ENCODE measurements around the gene DAGLA.

DNA sequence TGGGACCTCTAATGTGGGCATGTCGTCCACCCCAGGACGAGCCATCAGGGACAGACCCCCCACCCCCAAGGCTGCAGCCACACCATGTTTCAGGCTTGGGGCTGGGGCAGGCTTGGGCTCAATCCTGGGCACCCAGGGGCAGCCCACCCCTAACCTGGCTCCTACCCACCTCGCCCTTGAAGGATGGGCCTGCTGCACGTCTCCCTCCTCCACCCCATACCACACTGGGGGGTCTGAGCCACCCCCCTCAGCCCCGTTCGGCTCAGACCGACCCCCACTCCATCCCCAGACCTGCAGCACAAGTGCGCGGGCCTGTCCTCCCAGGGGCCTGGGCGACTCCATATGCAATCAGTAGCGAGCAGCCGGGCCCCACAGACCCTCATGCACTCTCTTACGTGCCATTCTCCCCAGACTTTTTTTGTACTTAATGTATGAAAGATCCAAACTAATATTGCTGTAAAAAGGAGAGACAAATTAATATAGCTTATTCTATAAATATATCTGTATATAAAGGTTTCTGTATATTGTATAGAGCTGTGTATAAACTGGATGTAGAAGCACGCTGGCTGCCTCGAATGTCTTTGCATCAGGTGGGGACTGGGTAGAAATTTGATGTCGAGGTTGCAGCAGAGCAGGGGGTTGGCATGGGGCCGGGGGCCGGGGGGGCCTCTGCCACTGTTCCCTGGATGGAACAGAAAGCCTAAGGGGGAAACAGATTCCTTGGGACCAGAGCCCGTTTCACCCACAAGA, 66.4 kb downstream of the DAGLA start:
- TF ChIP-seq, protein P1, sequence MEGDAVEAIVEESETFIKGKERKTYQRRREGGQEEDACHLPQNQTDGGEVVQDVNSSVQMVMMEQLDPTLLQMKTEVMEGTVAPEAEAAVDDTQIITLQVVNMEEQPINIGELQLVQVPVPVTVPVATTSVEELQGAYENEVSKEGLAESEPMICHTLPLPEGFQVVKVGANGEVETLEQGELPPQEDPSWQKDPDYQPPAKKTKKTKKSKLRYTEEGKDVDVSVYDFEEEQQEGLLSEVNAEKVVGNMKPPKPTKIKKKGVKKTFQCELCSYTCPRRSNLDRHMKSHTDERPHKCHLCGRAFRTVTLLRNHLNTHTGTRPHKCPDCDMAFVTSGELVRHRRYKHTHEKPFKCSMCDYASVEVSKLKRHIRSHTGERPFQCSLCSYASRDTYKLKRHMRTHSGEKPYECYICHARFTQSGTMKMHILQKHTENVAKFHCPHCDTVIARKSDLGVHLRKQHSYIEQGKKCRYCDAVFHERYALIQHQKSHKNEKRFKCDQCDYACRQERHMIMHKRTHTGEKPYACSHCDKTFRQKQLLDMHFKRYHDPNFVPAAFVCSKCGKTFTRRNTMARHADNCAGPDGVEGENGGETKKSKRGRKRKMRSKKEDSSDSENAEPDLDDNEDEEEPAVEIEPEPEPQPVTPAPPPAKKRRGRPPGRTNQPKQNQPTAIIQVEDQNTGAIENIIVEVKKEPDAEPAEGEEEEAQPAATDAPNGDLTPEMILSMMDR (conservative IDR thresholded peaks at IDR 0.05; ENCODE audit: low read depth, low read length) = no peak
- TF ChIP-seq EZH2 (IDR thresholded peaks at IDR 0.05; ENCODE audit: borderline replicate concordance, low read depth, low read length, poor library complexity, severe bottlenecking) = no peak
